Transverse colon (tissue), 4 donors: ENCODE measurements around the gene TMEM63B. TPM values are rescaled to one million over a fixed set of nuclear protein-coding genes. Genes with fewer than 3 reads are reported as not detected.

Experiments
- DNase-seq: peaks from one replicate; pipeline ENCODE4 v3.0.0-alpha.2; 2019
- H3K27ac ChIP-seq, 4 donors: fragments of 200-600 bp; sonication (generic); 2 replicates each; pipeline ENCODE4 v1.5.1; 2016 to 2018; ENCODE audit warnings: inconsistent platforms in 4 of 4
- H3K27me3 ChIP-seq: fragments of 200-600 bp; sonication (generic); 2 replicates; pipeline ENCODE4 v1.5.1; 2017; ENCODE audit warnings: inconsistent platforms
- H3K36me3 ChIP-seq, 4 donors: fragments of 200-600 bp; sonication (generic); 2 replicates each; pipeline ENCODE4 v1.5.1; 2017 to 2019; ENCODE audit warnings: inconsistent platforms in 4 of 4
- H3K4me1 ChIP-seq, 4 donors: fragments of 200-600 bp; sonication (generic); 2 replicates each; pipeline ENCODE4 v1.5.1; 2017 to 2020; ENCODE audit warnings: inconsistent platforms in 4 of 4
- H3K4me3 ChIP-seq, 4 donors: fragments of 200-600 bp; sonication (generic); 1 replicate in 1 of 4; 2 replicates in 3 of 4; pipeline versions ENCODE4 v1.5.1 to v1.6.1; 2017 to 2019; ENCODE audit warnings: inconsistent platforms in 4 of 4
- H3K9me3 ChIP-seq, 2 donors: fragments of 200-600 bp; sonication (generic); 2 replicates each; pipeline ENCODE4 v1.5.1; 2017 to 2019; ENCODE audit warnings: inconsistent platforms in 2 of 2
- EP300 ChIP-seq: sonication (generic); formaldehyde crosslinking; IDR thresholded peaks from one replicate; pipeline ENCODE4 v1.6.1; 2017; ENCODE audit warnings: antibody characterized with exemption, low read depth
- POLR2A ChIP-seq: fragments of 450-650 bp; IDR thresholded peaks from one replicate; pipeline ENCODE4 v1.6.1; 2016; ENCODE audit warnings: antibody characterized with exemption, mild to moderate bottlenecking, moderate library complexity
- POLR2AphosphoS5 ChIP-seq, 3 donors: sonication (generic); formaldehyde crosslinking; IDR thresholded peaks; one replicate each; pipeline ENCODE4 v1.6.1; 2016; ENCODE audit warnings: antibody characterized with exemption in 3 of 3
- WGBS, 2 donors: methylation state at CpG; one replicate each; pipeline ENCODE4 v1.1.5; 2018; ENCODE audit warnings: low coverage in 1 of 2; 5-methylcytosine and 5-hydroxymethylcytosine counted together
- in situ Hi-C, 4 donors: fragments of 200-750 bp; cut with MboI; loops; one replicate each; pipeline versions ENCODE4 v1.15.0 to v1.15.1; 2017; ENCODE audit warnings: low sequenced_read_pairs in 3 of 4, low pct_ligation_motif_present in 1 of 4, low pct_unique_long_range_greater_than_20kb in 1 of 4
- intact Hi-C: fragments of 100-400 bp; cut with DNase I; formaldehyde crosslinking; loops from one replicate; pipeline ENCODE4 v1.15.1; 2023; ENCODE audit warnings: low total_unique reads
- total RNA-seq, 4 donors: library from RNA; depleted of rRNA; stranded (reverse); fragments of >200 nt; gene quantifications; one replicate each; pipeline ENCODE4 v1.1.0, GENCODE V29; 2016
- TF ChIP-seq, protein P1 (sequence below), 5 experiments: fragments of 200-600 bp in 3 of 5; fragments of 450-650 bp in 2 of 5; sonication (generic) in 3 of 5; IDR thresholded peaks; 1 replicate in 2 of 5; 2 replicates in 3 of 5; pipeline ENCODE4 v1.5.1; 2016 to 2017; ENCODE audit warnings: antibody characterized with exemption in 5 of 5, inconsistent platforms in 3 of 5, mild to moderate bottlenecking in 2 of 5, moderate library complexity in 1 of 5

The TMEM63B gene
- total RNA-seq, 4 donors from 2014 or later, result 35.0 to 258 (median 89.4) TPM

GRCh38 chr6:44169886-44170570 lies 42.7 kb downstream of the TMEM63B start:
- Histone ChIP-seq H3K36me3 (no peaks in the 10 kb centered on the region), H3K4me3 (no peak overlapping the region), H3K27me3 (no peaks in the 10 kb centered on the region), H3K9me3 (no peaks in the 10 kb centered on the region), H3K27ac (no peak overlapping the region), H3K4me1 (peaks cover 3 to 20% (median 10%) of the 10 kb centered on the region in 4 donors)
- TF ChIP-seq POLR2A (no peak), POLR2AphosphoS5 (IDR thresholded peaks at IDR 0.05) (no peak), EP300 (no peak)
- TF ChIP-seq, protein P1, sequence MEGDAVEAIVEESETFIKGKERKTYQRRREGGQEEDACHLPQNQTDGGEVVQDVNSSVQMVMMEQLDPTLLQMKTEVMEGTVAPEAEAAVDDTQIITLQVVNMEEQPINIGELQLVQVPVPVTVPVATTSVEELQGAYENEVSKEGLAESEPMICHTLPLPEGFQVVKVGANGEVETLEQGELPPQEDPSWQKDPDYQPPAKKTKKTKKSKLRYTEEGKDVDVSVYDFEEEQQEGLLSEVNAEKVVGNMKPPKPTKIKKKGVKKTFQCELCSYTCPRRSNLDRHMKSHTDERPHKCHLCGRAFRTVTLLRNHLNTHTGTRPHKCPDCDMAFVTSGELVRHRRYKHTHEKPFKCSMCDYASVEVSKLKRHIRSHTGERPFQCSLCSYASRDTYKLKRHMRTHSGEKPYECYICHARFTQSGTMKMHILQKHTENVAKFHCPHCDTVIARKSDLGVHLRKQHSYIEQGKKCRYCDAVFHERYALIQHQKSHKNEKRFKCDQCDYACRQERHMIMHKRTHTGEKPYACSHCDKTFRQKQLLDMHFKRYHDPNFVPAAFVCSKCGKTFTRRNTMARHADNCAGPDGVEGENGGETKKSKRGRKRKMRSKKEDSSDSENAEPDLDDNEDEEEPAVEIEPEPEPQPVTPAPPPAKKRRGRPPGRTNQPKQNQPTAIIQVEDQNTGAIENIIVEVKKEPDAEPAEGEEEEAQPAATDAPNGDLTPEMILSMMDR (IDR thresholded peaks at IDR 0.05), result no peak
- in situ Hi-C loops (loop anchor here in 2 of 4 donors (10.0 to 25.0 kb wide), 2 partner anchors 65 to 167 kb away; partner anchors contain the start of gene SPATS1 (in 2 of the 2)), intact Hi-C loops (loop anchor here (5.0 kb wide), 1 partner anchor 67 kb away; no protein-coding TSS in a partner anchor)
- peak; percentile 34 for DNase-seq
- 51 to 71% methylated on average over 5 to 10 of the region's 10 CpGs for WGBS, 2 donors

DNA sequence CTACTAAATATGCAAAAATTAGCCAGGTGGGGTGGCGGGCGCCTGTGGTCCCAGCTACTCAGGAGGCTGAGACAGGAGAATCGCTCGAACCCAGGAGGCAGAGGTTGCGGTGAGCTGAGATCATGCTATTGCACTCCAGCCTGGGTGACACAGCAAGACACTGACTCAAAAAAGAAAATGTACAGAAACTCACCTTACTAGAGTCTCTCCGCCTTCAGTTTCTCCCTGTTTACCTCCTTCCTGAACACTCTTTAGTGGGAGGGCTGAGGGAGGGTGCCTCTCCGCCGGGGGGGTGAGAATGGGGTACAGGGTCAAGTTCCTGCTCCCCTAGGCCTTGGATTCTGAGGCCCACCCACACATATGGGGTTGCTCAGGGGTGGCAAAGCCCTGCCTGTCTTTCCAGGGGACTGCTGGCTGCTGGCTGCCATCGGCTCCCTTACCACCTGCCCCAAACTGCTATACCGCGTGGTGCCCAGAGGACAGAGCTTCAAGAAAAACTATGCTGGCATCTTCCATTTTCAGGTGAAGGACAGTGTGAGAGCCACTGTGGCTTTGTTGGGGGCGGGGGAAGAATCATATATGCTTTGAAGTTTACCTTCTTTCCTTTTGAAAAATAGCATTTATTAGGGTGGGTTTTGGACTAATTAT lies 44.7 kb downstream of the TMEM63B start:
- Histone ChIP-seq H3K4me1 (peaks cover 3 to 20% (median 10%) of the 10 kb centered on the region in 4 donors), H3K27me3 (no peaks in the 10 kb centered on the region), H3K4me3 (no peak overlapping the region), H3K9me3 (no peaks in the 10 kb centered on the region), H3K36me3 (no peaks in the 10 kb centered on the region), H3K27ac (no peak overlapping the region)
- intact Hi-C loops (loop anchor here (5.0 kb wide), 1 partner anchor 65 kb away; no protein-coding TSS in a partner anchor), in situ Hi-C loops (loop anchor here in 2 of 4 donors (10.0 to 25.0 kb wide), 2 partner anchors 63 to 165 kb away; partner anchors contain the start of gene SPATS1 (in 2 of the 2))
- 75 to 76% methylated on average over 9 to 12 of the region's 12 CpGs for WGBS, 2 donors
- no peak for TF ChIP-seq POLR2A
- no peak for TF ChIP-seq EP300
- DNase-seq, result no peak

DNA sequence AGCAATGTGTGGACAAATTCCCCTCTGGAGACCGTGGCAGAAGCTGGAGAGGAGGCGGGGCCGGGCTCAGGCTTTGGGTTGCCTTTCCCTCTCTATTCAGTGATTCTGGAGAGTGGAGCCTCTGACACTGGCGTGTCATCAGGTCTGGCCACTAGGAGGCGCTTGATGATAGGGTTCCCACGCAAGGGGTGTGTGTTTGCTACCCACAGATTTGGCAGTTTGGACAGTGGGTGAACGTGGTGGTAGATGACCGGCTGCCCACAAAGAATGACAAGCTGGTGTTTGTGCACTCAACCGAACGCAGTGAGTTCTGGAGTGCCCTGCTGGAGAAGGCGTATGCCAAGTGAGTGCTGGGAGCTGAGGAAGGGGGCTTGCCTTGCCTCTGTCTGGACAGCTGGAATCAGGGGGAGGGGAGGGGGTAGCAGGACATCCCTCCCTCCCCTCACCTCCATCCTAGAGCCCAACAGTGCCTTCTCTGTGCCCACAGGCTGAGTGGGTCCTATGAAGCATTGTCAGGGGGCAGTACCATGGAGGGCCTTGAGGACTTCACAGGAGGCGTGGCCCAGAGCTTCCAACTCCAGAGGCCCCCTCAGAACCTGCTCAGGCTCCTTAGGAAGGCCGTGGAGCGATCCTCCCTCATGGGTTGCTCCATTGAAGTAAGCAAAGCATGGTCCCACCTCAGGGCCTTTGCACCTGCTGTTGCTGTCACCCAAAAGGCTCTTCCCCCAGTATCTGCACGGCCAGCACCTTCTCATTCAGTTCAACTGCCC lies 45.6 kb downstream of the TMEM63B start:
- no peaks in the 10 kb centered on the region for H3K9me3 ChIP-seq
- H3K27me3 ChIP-seq, result no peaks in the 10 kb centered on the region
- intact Hi-C loops (loop anchor here (5.0 kb wide), 1 partner anchor 64 kb away; no protein-coding TSS in a partner anchor), in situ Hi-C loops (loop anchor here in 2 of 4 donors (10.0 to 25.0 kb wide), 2 partner anchors 62 to 164 kb away; partner anchors contain the start of gene SPATS1 (in 2 of the 2))
- H3K36me3 ChIP-seq, result no peaks in the 10 kb centered on the region
- 23 to 71% methylated on average over 1 to 15 of the region's 15 CpGs for WGBS, 2 donors
- TF ChIP-seq EP300, result no peak
- TF ChIP-seq, protein P1 (IDR thresholded peaks at IDR 0.05), result peak; percentile 86 to 91 (median 89)
- no peak overlapping the region for H3K4me3 ChIP-seq
- H3K27ac ChIP-seq, result no peak overlapping the region
- peak; percentile 87 for DNase-seq
- peaks cover 3 to 18% (median 10%) of the 10 kb centered on the region in 4 donors for H3K4me1 ChIP-seq

GRCh38 chr6:44176130-44176761 lies 48.9 kb downstream of the TMEM63B start:
- WGBS, 2 donors, result 81 to 84% methylated on average over 8 to 14 of the region's 15 CpGs

More at GRCh38 chr6:44176130-44176761, 48.9 kb downstream of the TMEM63B start:
- intact Hi-C loops (no loop called here), in situ Hi-C loops (loop anchor here in 1 of 4 donors (10.0 kb wide), 1 partner anchor 59 kb away; no protein-coding TSS in a partner anchor)
- Histone ChIP-seq H3K27ac (no peak overlapping the region), H3K4me3 (no peak overlapping the region), H3K36me3 (no peaks in the 10 kb centered on the region), H3K27me3 (no peaks in the 10 kb centered on the region), H3K4me1 (peaks cover 0 to 3% (median 0%) of the 10 kb centered on the region in 4 donors), H3K9me3 (no peaks in the 10 kb centered on the region)
- TF ChIP-seq EP300 (no peak), POLR2AphosphoS5 (IDR thresholded peaks at IDR 0.05) (no peak), POLR2A (no peak)
- TF ChIP-seq, protein P1 (IDR thresholded peaks at IDR 0.05), result no peak
- no peak for DNase-seq
